SU-DHL-6 (cell line): ENCODE measurements around the gene ZNF552.
"Not testable (repeated sequence)": the region's sequence is repeated elsewhere in the genome, so short reads cannot be mapped to it uniquely, and the experiment has no call there.

ENCODE experiments used
- CTCF ChIP-seq: fragments of 200-600 bp; sonication (generic); IDR thresholded peaks from one replicate; pipeline ENCODE4 v1.5.1; 2017; ENCODE audit warnings: antibody characterized with exemption, mild to moderate bottlenecking, low read length, moderate library complexity; ENCODE audit not compliant: insufficient read depth, poor library complexity, severe bottlenecking
- EZH2phosphoT487 ChIP-seq: fragments of 200-600 bp; sonication (generic), shearing (Covaris generic); conservative IDR thresholded peaks from 2 replicates; pipeline ENCODE4 v1.6.1; 2018; ENCODE audit warnings: mild to moderate bottlenecking, antibody characterized with exemption, low read length, moderate library complexity, mixed read lengths

- TF ChIP-seq CTCF, EZH2phosphoT487: not testable (repeated sequence)
These were observed 24.0 kb upstream of the ZNF552 start for GRCh38 chr19:57838622-57839191.
